Muscle layer of duodenum (tissue), 2 donors: ENCODE data around the gene FRRS1L.
A peak's percentile ranks its signal among the peaks of the same experiment; 100 is the strongest.

Source experiments
- H3K27ac ChIP-seq: one replicate; pipeline ENCODE4 v1.7.0; 2013; ENCODE audit warnings: mild to moderate bottlenecking, low read length
- H3K27me3 ChIP-seq: one replicate; pipeline ENCODE4 v1.7.0; 2013; ENCODE audit warnings: low read depth, mild to moderate bottlenecking, control low read depth, low read length
- H3K36me3 ChIP-seq, 2 donors: one replicate each; pipeline ENCODE4 v1.7.0; 2013; ENCODE audit warnings: low read length in 2 of 2, control low read depth in 1 of 2, mild to moderate bottlenecking in 1 of 2; ENCODE audit not compliant: insufficient read depth in 2 of 2, control insufficient read depth in 1 of 2
- H3K4me1 ChIP-seq, 2 donors: one replicate each; pipeline ENCODE4 v1.7.0; 2013; ENCODE audit warnings: low read length in 2 of 2, mild to moderate bottlenecking in 2 of 2, control low read depth in 1 of 2, moderate library complexity in 1 of 2; ENCODE audit not compliant: insufficient read depth in 2 of 2, control insufficient read depth in 1 of 2
- H3K4me3 ChIP-seq, 2 donors: one replicate each; pipeline ENCODE4 v1.7.0; 2013; ENCODE audit warnings: low read length in 2 of 2, low read depth in 1 of 2, mild to moderate bottlenecking in 1 of 2
- H3K9me3 ChIP-seq, 2 donors: one replicate each; pipeline ENCODE4 v1.7.0; 2013; ENCODE audit warnings: low read length in 2 of 2, control low read depth in 1 of 2, mild to moderate bottlenecking in 1 of 2; ENCODE audit not compliant: control insufficient read depth in 1 of 2
- donor health status: healthy.

Gene FRRS1L

GRCh38 chr9:109098171-109098959 is 68.7 kb downstream of the FRRS1L start:
- Histone ChIP-seq H3K9me3 (no peaks in the 10 kb centered on the region), H3K4me1 (peaks cover 10 to 48% of the 10 kb centered on the region in 2 donors), H3K27me3 (no peaks in the 10 kb centered on the region), H3K27ac (peak overlapping the region; percentile 67), H3K36me3 (no peaks in the 10 kb centered on the region), H3K4me3 (peak overlapping the region in 1 of 2 donors; percentile 27)

DNA sequence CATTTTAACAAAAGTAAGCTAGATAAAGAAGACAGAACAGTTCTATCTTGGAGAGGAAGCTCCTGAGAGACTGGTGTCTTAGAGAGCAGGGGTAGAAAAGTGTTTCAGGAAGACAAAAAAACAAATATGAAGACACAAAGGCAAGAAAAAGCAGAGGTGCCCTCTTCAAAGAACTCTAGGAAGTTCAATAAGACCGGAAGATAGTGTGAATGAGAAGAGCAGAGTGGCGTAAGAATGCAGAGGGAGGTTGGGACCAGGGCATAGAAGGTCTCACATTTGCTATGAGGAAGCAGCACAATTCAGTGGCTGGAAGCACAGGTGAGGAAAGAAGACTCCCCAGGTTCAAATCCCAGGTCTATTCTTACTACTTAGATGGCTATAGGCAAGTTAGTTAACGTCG is 69.9 kb downstream of the FRRS1L start:
- peak overlapping the region; percentile 67 for H3K27ac ChIP-seq
- H3K4me3 ChIP-seq = peak overlapping the region in 1 of 2 donors; percentile 27

DNA sequence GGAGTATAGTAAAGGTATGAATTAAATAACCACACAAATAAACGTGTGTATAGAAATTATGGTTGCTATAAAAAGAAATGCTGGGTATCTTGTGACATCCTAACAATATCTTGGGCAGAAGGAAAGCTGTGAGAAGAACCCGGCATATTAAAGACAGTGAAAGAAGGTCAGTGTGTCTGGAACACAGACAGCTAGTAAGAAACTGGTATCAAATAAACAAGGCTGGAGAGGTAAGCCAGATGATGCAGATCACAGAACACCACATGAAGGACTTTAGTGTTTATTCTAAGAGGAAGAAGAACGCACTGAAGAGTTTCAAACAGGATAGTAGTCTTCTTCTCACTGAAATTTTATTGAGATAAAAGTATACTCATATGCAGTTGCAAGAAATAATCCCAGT is 71.7 kb downstream of the FRRS1L start:
- H3K9me3 ChIP-seq = no peaks in the 10 kb centered on the region
- H3K4me1 ChIP-seq = peaks cover 9 to 47% of the 10 kb centered on the region in 2 donors
- H3K36me3 ChIP-seq = peaks cover 6 to 16% of the 10 kb centered on the region in 2 donors
- H3K27ac ChIP-seq = peak overlapping the region; percentile 35
- H3K4me3 ChIP-seq = no peak overlapping the region
- H3K27me3 ChIP-seq = no peaks in the 10 kb centered on the region

More for the DNA sequence above, 69.9 kb downstream of the FRRS1L start:
- H3K4me1 ChIP-seq = peaks cover 12 to 50% of the 10 kb centered on the region in 2 donors
- H3K27me3 ChIP-seq = no peaks in the 10 kb centered on the region
- H3K9me3 ChIP-seq = no peaks in the 10 kb centered on the region
- peaks cover 6 to 8% of the 10 kb centered on the region in 2 donors for H3K36me3 ChIP-seq

GRCh38 chr9:109094268-109094667 is 72.8 kb downstream of the FRRS1L start:
- Histone ChIP-seq H3K4me1 (peaks cover 9 to 39% of the 10 kb centered on the region in 2 donors), H3K27me3 (no peaks in the 10 kb centered on the region), H3K36me3 (peaks cover 15 to 19% of the 10 kb centered on the region in 2 donors), H3K4me3 (no peak overlapping the region), H3K9me3 (no peaks in the 10 kb centered on the region), H3K27ac (no peak overlapping the region)

DNA sequence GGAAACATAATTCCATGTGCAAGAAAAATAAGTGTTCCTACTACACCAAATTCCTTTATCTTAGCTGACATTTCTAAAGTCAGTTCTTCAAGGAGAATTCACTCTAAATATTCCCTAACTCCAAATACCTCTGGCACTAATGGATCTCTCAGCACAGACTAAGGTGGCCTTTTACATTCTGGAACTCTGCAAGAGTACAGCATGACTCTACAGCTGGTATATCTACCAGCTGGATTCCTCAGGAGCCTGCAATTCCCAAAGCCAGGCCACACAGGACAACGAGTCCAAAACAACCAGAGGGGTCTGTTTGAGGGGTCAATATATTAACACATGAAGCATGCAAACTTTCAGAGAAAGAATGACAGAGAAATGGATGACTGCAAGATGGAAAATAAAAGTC is 74.5 kb downstream of the FRRS1L start:
- H3K9me3 ChIP-seq = no peaks in the 10 kb centered on the region
- H3K36me3 ChIP-seq = peaks cover 17 to 31% of the 10 kb centered on the region in 2 donors
- no peak overlapping the region for H3K4me3 ChIP-seq
- peak overlapping the region; percentile 53 for H3K27ac ChIP-seq
- H3K27me3 ChIP-seq = no peaks in the 10 kb centered on the region
- peaks cover 3 to 29% of the 10 kb centered on the region in 2 donors for H3K4me1 ChIP-seq

DNA sequence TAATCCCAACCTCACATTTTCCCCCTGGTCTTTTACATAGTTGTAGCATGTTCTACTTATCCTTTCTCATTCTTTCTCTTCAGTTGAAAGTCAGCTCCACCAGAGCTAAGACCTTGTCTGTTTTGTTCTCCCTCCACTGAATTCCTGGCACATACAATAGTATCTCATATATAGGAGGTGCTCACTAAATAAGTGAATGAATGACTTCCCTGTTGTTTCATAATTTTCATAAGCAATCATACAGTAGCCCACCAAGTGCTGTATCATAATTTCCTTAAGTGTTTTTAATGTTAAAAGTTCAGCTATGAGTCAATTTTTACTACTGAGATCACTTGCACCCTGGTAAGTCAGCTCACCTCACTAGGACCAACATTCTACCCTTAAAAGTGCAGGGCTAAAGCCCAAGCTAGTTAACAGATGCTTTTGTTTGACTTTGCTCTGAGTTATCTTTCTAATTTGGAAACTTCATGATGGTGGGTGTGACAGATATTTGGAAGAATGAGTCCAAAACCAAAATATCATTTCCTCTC is 74.9 kb downstream of the FRRS1L start:
- H3K4me3 ChIP-seq = no peak overlapping the region
- H3K4me1 ChIP-seq = peaks cover 3 to 24% of the 10 kb centered on the region in 2 donors
- H3K27me3 ChIP-seq = no peaks in the 10 kb centered on the region
- H3K36me3 ChIP-seq = peaks cover 17 to 34% of the 10 kb centered on the region in 2 donors
- peak overlapping the region; percentile 53 for H3K27ac ChIP-seq
- H3K9me3 ChIP-seq = no peaks in the 10 kb centered on the region

GRCh38 chr9:109088221-109088620 is 78.8 kb downstream of the FRRS1L start:
- Histone ChIP-seq H3K36me3 (peaks cover 29 to 38% of the 10 kb centered on the region in 2 donors), H3K27ac (no peak overlapping the region), H3K27me3 (no peaks in the 10 kb centered on the region), H3K4me3 (no peak overlapping the region), H3K4me1 (peaks cover 3 to 6% of the 10 kb centered on the region in 2 donors), H3K9me3 (no peaks in the 10 kb centered on the region)

DNA sequence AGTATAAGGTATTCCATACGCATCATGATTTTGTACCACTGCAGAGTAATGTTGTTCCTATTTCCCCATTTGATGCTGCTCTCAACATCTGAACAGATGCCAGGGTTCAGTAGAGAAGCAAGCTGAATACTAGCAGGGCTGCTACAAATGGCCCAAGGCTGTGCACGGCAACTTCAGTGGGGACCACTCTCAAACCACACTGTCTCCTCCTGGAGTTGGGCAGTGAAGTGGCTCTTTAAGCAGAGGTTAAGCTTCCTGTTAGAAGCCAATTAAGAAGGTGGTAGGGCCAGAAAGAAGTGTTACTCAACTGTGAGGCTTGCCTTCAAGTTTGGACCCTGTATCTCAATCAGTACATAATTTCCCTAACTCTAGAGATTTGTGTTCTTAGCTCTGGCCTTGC is 79.3 kb downstream of the FRRS1L start:
- H3K4me3 ChIP-seq = no peak overlapping the region
- H3K36me3 ChIP-seq = peaks cover 26 to 37% of the 10 kb centered on the region in 2 donors
- no peak overlapping the region for H3K27ac ChIP-seq

GRCh38 chr9:109086221-109086620 is 80.8 kb downstream of the FRRS1L start:
- H3K27ac ChIP-seq = no peak overlapping the region
- peaks cover 6 to 11% of the 10 kb centered on the region in 2 donors for H3K4me1 ChIP-seq
- no peak overlapping the region for H3K4me3 ChIP-seq
- no peaks in the 10 kb centered on the region for H3K27me3 ChIP-seq
- no peaks in the 10 kb centered on the region for H3K9me3 ChIP-seq
- peaks cover 23 to 29% of the 10 kb centered on the region in 2 donors for H3K36me3 ChIP-seq

More for the DNA sequence above, 79.3 kb downstream of the FRRS1L start:
- no peaks in the 10 kb centered on the region for H3K27me3 ChIP-seq
- no peaks in the 10 kb centered on the region for H3K9me3 ChIP-seq
- H3K4me1 ChIP-seq = peaks cover 3 to 6% of the 10 kb centered on the region in 2 donors

- peaks cover 6 to 11% of the 10 kb centered on the region in 2 donors for H3K4me1 ChIP-seq
- no peaks in the 10 kb centered on the region for H3K27me3 ChIP-seq
- H3K4me3 ChIP-seq = no peak overlapping the region
- peaks cover 23% of the 10 kb centered on the region in 2 donors for H3K36me3 ChIP-seq
- H3K27ac ChIP-seq = no peak overlapping the region
- H3K9me3 ChIP-seq = no peaks in the 10 kb centered on the region
Observed at GRCh38 chr9:109085510-109085909, 81.5 kb downstream of the FRRS1L start.

DNA sequence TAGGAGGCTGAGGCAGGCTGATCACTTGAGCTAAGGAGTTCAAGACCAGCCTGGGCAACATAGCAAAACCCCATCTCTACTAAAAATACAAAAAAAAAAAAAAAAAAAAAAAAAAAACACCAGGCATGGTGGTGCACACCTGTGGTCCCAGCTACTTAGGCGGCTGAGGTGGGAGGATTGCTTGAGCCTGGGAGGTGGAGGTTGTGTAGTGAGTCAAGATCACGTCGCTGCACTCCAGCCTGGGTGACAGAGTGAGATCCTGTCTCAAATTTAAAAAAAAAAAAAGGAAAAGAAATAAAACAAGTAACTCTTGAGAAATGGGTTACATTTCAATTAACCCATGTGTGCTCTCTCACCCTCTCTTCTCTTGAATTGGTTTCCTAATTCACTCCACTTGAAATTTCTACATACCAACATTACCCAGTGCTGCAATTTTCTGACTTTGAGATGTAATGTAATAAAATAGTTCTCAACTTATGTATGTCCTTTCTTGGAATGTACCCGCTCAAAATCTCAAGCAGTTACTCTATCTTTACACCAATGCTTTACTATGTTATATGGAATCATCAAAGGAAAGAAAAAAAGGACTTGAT is 83.1 kb downstream of the FRRS1L start:
- H3K4me1 ChIP-seq = peaks cover 6 to 15% of the 10 kb centered on the region in 2 donors
- no peaks in the 10 kb centered on the region for H3K9me3 ChIP-seq
- H3K4me3 ChIP-seq = no peak overlapping the region
- peaks cover 15 to 28% of the 10 kb centered on the region in 2 donors for H3K36me3 ChIP-seq
- no peaks in the 10 kb centered on the region for H3K27me3 ChIP-seq
- H3K27ac ChIP-seq = no peak overlapping the region
